HG02798 (cell line): ENCODE measurements around the gene PLXNB2.

ENCODE experiments used
- ATAC-seq: cut with Tn5 transposase; IDR thresholded peaks from one replicate; pipeline ENCODE4 v1.9.1; 2021; ENCODE audit warnings: mild to moderate bottlenecking; ENCODE audit not compliant: unreplicated experiment, poor library complexity

The PLXNB2 gene

GRCh38 chr22:50242406-50242949, 65.0 kb downstream of the PLXNB2 start:
- no peak for ATAC-seq

GRCh38 chr22:50238755-50239154, 68.7 kb downstream of the PLXNB2 start:
- no peak for ATAC-seq

GRCh38 chr22:50236731-50237409, 70.6 kb downstream of the PLXNB2 start:
- ATAC-seq, result no peak

- no peak for ATAC-seq
Measured at GRCh38 chr22:50233223-50233622, 74.2 kb downstream of the PLXNB2 start.

- ATAC-seq, result no peak
Measured at GRCh38 chr22:50232481-50233151, 74.8 kb downstream of the PLXNB2 start.

- ATAC-seq, result no peak
Measured at GRCh38 chr22:50229370-50229769, 78.1 kb downstream of the PLXNB2 start.

GRCh38 chr22:50228366-50228765, 79.1 kb downstream of the PLXNB2 start:
- no peak for ATAC-seq

GRCh38 chr22:50227579-50228215, 79.7 kb downstream of the PLXNB2 start:
- no peak for ATAC-seq

GRCh38 chr22:50226875-50227165, 80.6 kb downstream of the PLXNB2 start:
- no peak for ATAC-seq

GRCh38 chr22:50226063-50226874, 81.2 kb downstream of the PLXNB2 start:
- ATAC-seq, result no peak

- ATAC-seq, result no peak
Measured at GRCh38 chr22:50225200-50225969, 82.1 kb downstream of the PLXNB2 start.
